Activated naive CD4-positive, alpha-beta T cell treated with anti-CD3 and anti-CD28 coated beads for 36 hours (primary cell): Measurements from ENCODE around the gene OR2T3. TPM values are rescaled to one million over a fixed set of nuclear protein-coding genes. Genes with fewer than 3 reads are reported as not detected.
"Not testable (repeated sequence)": the region's sequence is repeated elsewhere in the genome, so short reads cannot be mapped to it uniquely, and the experiment has no call there.

Experiments
- CTCF ChIA-PET: fragments of 350-600 bp; sonication (Branson Sonifier 250); formaldehyde crosslinking; loops from one replicate; lab custom pipeline; 2021; ENCODE audit warnings: antibody characterized with exemption; lab: Charles Lee
- DNase-seq: peaks from one replicate; pipeline ENCODE4 v3.0.0-alpha.2; 2020
- H3K27ac Mint-ChIP-seq: one replicate; pipeline ENCODE4 v1.8.0; 2021; ENCODE audit warnings: mild to moderate bottlenecking, mixed read lengths
- H3K27me3 Mint-ChIP-seq: one replicate; pipeline ENCODE4 v1.8.0; 2021; ENCODE audit warnings: low read depth, mixed read lengths
- H3K36me3 Mint-ChIP-seq: one replicate; pipeline ENCODE4 v1.8.0; 2021; ENCODE audit warnings: low read depth, mixed read lengths
- H3K4me1 Mint-ChIP-seq: one replicate; pipeline ENCODE4 v1.8.0; 2021; ENCODE audit warnings: low read depth, mixed read lengths
- H3K4me3 Mint-ChIP-seq: one replicate; pipeline ENCODE4 v1.8.0; 2021; ENCODE audit warnings: mild to moderate bottlenecking, moderate library complexity, mixed read lengths
- H3K9me3 Mint-ChIP-seq: one replicate; pipeline ENCODE4 v1.8.0; 2021; ENCODE audit warnings: mixed read lengths
- intact Hi-C: fragments of 100-400 bp; cut with micrococcal nuclease; formaldehyde crosslinking; loops from one replicate; pipeline ENCODE4 v1.15.1; 2023
- total RNA-seq, 2 experiments: library from RNA; stranded (reverse); gene quantifications; one replicate each; pipeline ENCODE4 v1.2.3, GENCODE V29; 2021

OR2T3 gene
- not detected for total RNA-seq

GRCh38 chr1:248473051-248473450, at the start of gene OR2T3:
TSS of gene OR2T3 (plus strand) at chr1:248473351. CDS start at chr1:248473351, 0 bp downstream.
- CTCF ChIA-PET, H3K27me3 Mint-ChIP-seq, H3K4me3 Mint-ChIP-seq, H3K4me1 Mint-ChIP-seq, H3K27ac Mint-ChIP-seq, H3K9me3 Mint-ChIP-seq, DNase-seq: not testable (repeated sequence)
- intact Hi-C loops, result loop anchor here (10.0 kb wide), 1 partner anchor 58 kb away; no protein-coding TSS in a partner anchor
- peaks cover 10% of the 10 kb centered on the region for H3K36me3 Mint-ChIP-seq

GRCh38 chr1:248427526-248428191, 45.5 kb upstream of the OR2T3 start:
- DNase-seq, CTCF ChIA-PET, H3K4me3 Mint-ChIP-seq, H3K36me3 Mint-ChIP-seq, H3K27me3 Mint-ChIP-seq, H3K4me1 Mint-ChIP-seq, H3K9me3 Mint-ChIP-seq, H3K27ac Mint-ChIP-seq, intact Hi-C loops: not testable (repeated sequence)

- H3K9me3 Mint-ChIP-seq, H3K36me3 Mint-ChIP-seq, intact Hi-C loops, H3K4me1 Mint-ChIP-seq, H3K27ac Mint-ChIP-seq, H3K4me3 Mint-ChIP-seq, H3K27me3 Mint-ChIP-seq, CTCF ChIA-PET: not testable (repeated sequence)
- DNase-seq, result peak; percentile 17
These were observed 45.0 kb upstream of the OR2T3 start for GRCh38 chr1:248428192-248428533.

GRCh38 chr1:248431683-248432082, 41.5 kb upstream of the OR2T3 start:
- H3K4me3 Mint-ChIP-seq, H3K27ac Mint-ChIP-seq, H3K36me3 Mint-ChIP-seq, CTCF ChIA-PET, H3K4me1 Mint-ChIP-seq, intact Hi-C loops, H3K27me3 Mint-ChIP-seq, DNase-seq, H3K9me3 Mint-ChIP-seq: not testable (repeated sequence)

- H3K4me1 Mint-ChIP-seq, H3K9me3 Mint-ChIP-seq, H3K36me3 Mint-ChIP-seq, H3K27ac Mint-ChIP-seq, intact Hi-C loops, CTCF ChIA-PET, H3K4me3 Mint-ChIP-seq, H3K27me3 Mint-ChIP-seq, DNase-seq: not testable (repeated sequence)
These were observed 41.0 kb upstream of the OR2T3 start for GRCh38 chr1:248432201-248432600.

- H3K4me3 Mint-ChIP-seq, DNase-seq, H3K27ac Mint-ChIP-seq, intact Hi-C loops, H3K27me3 Mint-ChIP-seq, H3K9me3 Mint-ChIP-seq, H3K36me3 Mint-ChIP-seq, CTCF ChIA-PET, H3K4me1 Mint-ChIP-seq: not testable (repeated sequence)
These were observed 39.2 kb upstream of the OR2T3 start for GRCh38 chr1:248433811-248434415.

- intact Hi-C loops, H3K9me3 Mint-ChIP-seq, H3K4me3 Mint-ChIP-seq, H3K4me1 Mint-ChIP-seq, H3K27me3 Mint-ChIP-seq, H3K36me3 Mint-ChIP-seq, CTCF ChIA-PET, H3K27ac Mint-ChIP-seq, DNase-seq: not testable (repeated sequence)
These were observed 38.2 kb upstream of the OR2T3 start for GRCh38 chr1:248434913-248435312.

- intact Hi-C loops, H3K4me1 Mint-ChIP-seq, H3K27me3 Mint-ChIP-seq, CTCF ChIA-PET, H3K36me3 Mint-ChIP-seq, DNase-seq, H3K27ac Mint-ChIP-seq, H3K9me3 Mint-ChIP-seq, H3K4me3 Mint-ChIP-seq: not testable (repeated sequence)
These were observed 36.8 kb upstream of the OR2T3 start for GRCh38 chr1:248436303-248436702.

GRCh38 chr1:248438668-248439067, 34.5 kb upstream of the OR2T3 start:
- H3K27ac Mint-ChIP-seq, H3K4me1 Mint-ChIP-seq, DNase-seq, intact Hi-C loops, CTCF ChIA-PET, H3K9me3 Mint-ChIP-seq, H3K27me3 Mint-ChIP-seq, H3K36me3 Mint-ChIP-seq, H3K4me3 Mint-ChIP-seq: not testable (repeated sequence)

GRCh38 chr1:248439283-248439682, 33.9 kb upstream of the OR2T3 start:
- CTCF ChIA-PET, DNase-seq, H3K4me1 Mint-ChIP-seq, H3K9me3 Mint-ChIP-seq, H3K27ac Mint-ChIP-seq, intact Hi-C loops, H3K27me3 Mint-ChIP-seq, H3K4me3 Mint-ChIP-seq, H3K36me3 Mint-ChIP-seq: not testable (repeated sequence)

GRCh38 chr1:248442500-248443277, 30.5 kb upstream of the OR2T3 start:
- CTCF ChIA-PET, H3K36me3 Mint-ChIP-seq, H3K27ac Mint-ChIP-seq, H3K9me3 Mint-ChIP-seq, DNase-seq, H3K4me3 Mint-ChIP-seq, H3K27me3 Mint-ChIP-seq, intact Hi-C loops, H3K4me1 Mint-ChIP-seq: not testable (repeated sequence)

GRCh38 chr1:248444603-248445002, 28.5 kb upstream of the OR2T3 start:
- DNase-seq, H3K36me3 Mint-ChIP-seq, H3K4me1 Mint-ChIP-seq, H3K4me3 Mint-ChIP-seq, intact Hi-C loops, H3K9me3 Mint-ChIP-seq, H3K27me3 Mint-ChIP-seq, CTCF ChIA-PET, H3K27ac Mint-ChIP-seq: not testable (repeated sequence)

- not testable (repeated sequence) for H3K27ac Mint-ChIP-seq
These were observed 27.8 kb upstream of the OR2T3 start, which contains the start of gene OR2T2 for GRCh38 chr1:248445399-248445798. TSS of gene OR2T2 (plus strand) at chr1:248445637. CDS start at chr1:248452798, 7,161 bp downstream.

More at GRCh38 chr1:248445399-248445798, 27.8 kb upstream of the OR2T3 start, which contains the start of gene OR2T2:
- intact Hi-C loops, CTCF ChIA-PET, H3K4me1 Mint-ChIP-seq, H3K4me3 Mint-ChIP-seq, H3K9me3 Mint-ChIP-seq, DNase-seq, H3K36me3 Mint-ChIP-seq, H3K27me3 Mint-ChIP-seq: not testable (repeated sequence)
